ENCODE data around the gene CHIC2. TPM values are rescaled to one million over a fixed set of nuclear protein-coding genes. Genes with fewer than 3 reads are reported as not detected.
A peak's percentile ranks its signal among the peaks of the same experiment; 100 is the strongest.

The CHIC2 gene
- total RNA-seq, 3 donors from 2014 or later: 33.9 to 71.4 (median 47.5) TPM

GRCh38 chr4:54104907-54105306, 40.5 kb upstream of the CHIC2 start:
- Histone ChIP-seq H3K27me3 (peaks cover 5 to 45% of the 10 kb centered on the region in 2 donors), H3K36me3 (no peaks in the 10 kb centered on the region), H3K27ac (no peak overlapping the region), H3K4me1 (peaks cover 4 to 9% of the 10 kb centered on the region in 2 donors), H3K9me3 (no peaks in the 10 kb centered on the region), H3K4me3 (no peak overlapping the region)
- DNase-seq (ENCODE audit: low spot score in 2 of 2): no peak
- intact Hi-C loops (cut with DNase I; ENCODE audit: low total_unique reads): no loop called here
- TF ChIP-seq POLR2A (IDR thresholded peaks at IDR 0.05) (no peak), POLR2AphosphoS5 (IDR thresholded peaks at IDR 0.05) (no peak), CTCF (IDR thresholded peaks at IDR 0.05) (no peak)

- Histone ChIP-seq H3K27me3 (peaks cover 0 to 47% of the 10 kb centered on the region in 2 donors), H3K4me3 (peak overlapping the region in 2 of 3 donors; percentile 28 to 51), H3K4me1 (peaks cover 9 to 12% of the 10 kb centered on the region in 2 donors), H3K27ac (no peak overlapping the region), H3K36me3 (no peaks in the 10 kb centered on the region), H3K9me3 (no peaks in the 10 kb centered on the region)
- no peak for DNase-seq (ENCODE audit: low spot score in 2 of 2)
- intact Hi-C loops (cut with DNase I; ENCODE audit: low total_unique reads): no loop called here
- no peak for TF ChIP-seq POLR2A (IDR thresholded peaks at IDR 0.05)
- no peak for TF ChIP-seq POLR2AphosphoS5 (IDR thresholded peaks at IDR 0.05)
- no peak for TF ChIP-seq CTCF (IDR thresholded peaks at IDR 0.05)
Observed at GRCh38 chr4:54103190-54103574, 38.8 kb upstream of the CHIC2 start.

- Histone ChIP-seq H3K27ac (no peak overlapping the region), H3K36me3 (no peaks in the 10 kb centered on the region), H3K4me1 (peaks cover 9 to 12% of the 10 kb centered on the region in 2 donors), H3K4me3 (no peak overlapping the region), H3K27me3 (peaks cover 0 to 52% of the 10 kb centered on the region in 2 donors), H3K9me3 (no peaks in the 10 kb centered on the region)
- DNase-seq (ENCODE audit: low spot score in 2 of 2): no peak
- intact Hi-C loops (cut with DNase I; ENCODE audit: low total_unique reads): no loop called here
- no peak for TF ChIP-seq POLR2AphosphoS5 (IDR thresholded peaks at IDR 0.05)
- TF ChIP-seq CTCF (IDR thresholded peaks at IDR 0.05): no peak
- TF ChIP-seq POLR2A (IDR thresholded peaks at IDR 0.05): no peak
Observed at GRCh38 chr4:54102531-54103106, 38.2 kb upstream of the CHIC2 start.

- no peaks in the 10 kb centered on the region for H3K9me3 ChIP-seq
- H3K27ac ChIP-seq: no peak overlapping the region
- peaks cover 2 to 64% of the 10 kb centered on the region in 2 donors for H3K27me3 ChIP-seq
- H3K4me1 ChIP-seq: peaks cover 9 to 12% of the 10 kb centered on the region in 2 donors
- intact Hi-C loops (cut with DNase I; ENCODE audit: low total_unique reads): no loop called here
- H3K4me3 ChIP-seq: peak overlapping the region; percentile 17 to 72 (median 50)
- DNase-seq (ENCODE audit: low spot score in 2 of 2): no peak
- TF ChIP-seq POLR2A (IDR thresholded peaks at IDR 0.05): no peak
- TF ChIP-seq CTCF (IDR thresholded peaks at IDR 0.05): no peak
- no peak for TF ChIP-seq POLR2AphosphoS5 (IDR thresholded peaks at IDR 0.05)
- no peaks in the 10 kb centered on the region for H3K36me3 ChIP-seq
Observed at GRCh38 chr4:54101190-54102041, 37.0 kb upstream of the CHIC2 start.

- Histone ChIP-seq H3K4me1 (peaks cover 9 to 12% of the 10 kb centered on the region in 2 donors), H3K27ac (no peak overlapping the region), H3K27me3 (peaks cover 2 to 68% of the 10 kb centered on the region in 2 donors), H3K36me3 (no peaks in the 10 kb centered on the region), H3K9me3 (no peaks in the 10 kb centered on the region), H3K4me3 (peak overlapping the region; percentile 17 to 72 (median 50))
- intact Hi-C loops (cut with DNase I; ENCODE audit: low total_unique reads): no loop called here
- TF ChIP-seq POLR2AphosphoS5 (IDR thresholded peaks at IDR 0.05) (no peak), CTCF (IDR thresholded peaks at IDR 0.05) (no peak), POLR2A (IDR thresholded peaks at IDR 0.05) (no peak)
- no peak for DNase-seq (ENCODE audit: low spot score in 2 of 2)
Observed at GRCh38 chr4:54100595-54101189, 36.3 kb upstream of the CHIC2 start.
